Measurements from ENCODE around the gene ARHGAP27.
"Not testable (repeated sequence)": the region's sequence is repeated elsewhere in the genome, so short reads cannot be mapped to it uniquely, and the experiment has no call there.

Gene ARHGAP27

DNA sequence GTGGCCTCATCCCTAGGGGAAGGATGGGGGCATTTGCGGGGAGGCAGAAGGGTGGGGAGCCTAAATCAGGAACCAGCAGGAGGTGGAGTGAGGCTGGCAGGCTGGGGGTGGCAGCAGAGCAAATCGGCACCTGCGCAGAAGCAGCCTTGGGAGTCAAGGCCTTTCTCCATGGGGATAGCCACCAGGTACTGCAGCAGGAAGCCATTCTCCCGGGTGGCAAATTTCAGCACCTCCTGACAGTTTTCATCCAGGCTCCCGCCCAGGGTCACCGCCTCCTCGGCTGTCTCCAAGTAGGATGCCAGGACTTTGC is 20.5 kb upstream of the ARHGAP27 start:
- H3K27ac ChIP-seq (ENCODE audit: low read depth, low read length); H3K9me3 ChIP-seq (ENCODE audit: control insufficient read depth, insufficient read depth, low read depth, low read length); H3K9ac ChIP-seq (ENCODE audit: low read length); H3K27me3 ChIP-seq (ENCODE audit: control insufficient read depth, insufficient read depth, low read length); H3K4me1 ChIP-seq (ENCODE audit: control insufficient read depth, insufficient read depth, low read length); H3K36me3 ChIP-seq (ENCODE audit: control insufficient read depth, insufficient read depth, low read length); H3K4me3 ChIP-seq (ENCODE audit: low read depth, low read length): not testable (repeated sequence)

DNA sequence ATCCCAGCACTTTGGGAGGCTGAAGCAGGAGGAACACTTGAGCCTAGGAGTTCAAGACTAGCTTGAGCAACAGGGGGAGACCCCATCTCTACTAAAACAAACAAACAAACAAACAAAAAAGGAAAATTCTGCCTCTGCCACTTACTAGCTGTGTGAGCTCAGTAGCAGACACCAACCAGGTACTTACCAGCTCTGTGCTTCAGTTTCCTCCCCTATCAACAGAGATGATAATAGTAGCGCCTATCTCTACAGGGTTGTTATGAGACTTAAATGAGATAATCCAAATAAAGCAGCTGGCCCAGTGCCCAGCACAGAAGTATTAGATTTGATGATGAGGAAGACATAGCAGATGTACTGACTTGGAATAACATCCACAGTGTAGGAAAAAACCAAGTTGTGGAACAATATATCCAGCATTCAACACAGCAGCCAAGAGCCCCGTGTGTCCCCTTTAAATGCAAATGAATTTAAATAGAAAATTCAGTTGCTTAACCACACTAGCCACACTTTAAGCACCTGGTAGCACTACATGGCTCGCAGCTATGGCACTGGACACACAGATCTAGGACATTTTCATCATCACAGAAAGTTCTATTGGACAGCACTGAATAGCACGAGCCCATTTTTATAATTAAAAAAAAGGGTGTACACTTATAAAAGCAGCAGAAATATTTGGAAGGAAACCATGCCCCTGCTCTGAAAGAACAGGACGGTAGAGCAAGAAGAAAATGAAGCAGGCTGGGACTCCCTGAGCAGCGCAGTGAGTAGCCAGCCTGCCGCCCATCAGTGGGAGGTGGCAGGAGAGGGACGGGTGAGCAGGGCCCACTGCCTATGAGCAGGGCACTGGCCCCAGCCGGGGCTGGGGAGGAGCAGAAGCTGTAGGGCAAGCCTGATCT is 19.9 kb upstream of the ARHGAP27 start:
- H3K4me1 ChIP-seq (ENCODE audit: control insufficient read depth, insufficient read depth, low read length); H3K36me3 ChIP-seq (ENCODE audit: control insufficient read depth, insufficient read depth, low read length); H3K9ac ChIP-seq (ENCODE audit: low read length); H3K27ac ChIP-seq (ENCODE audit: low read depth, low read length); H3K9me3 ChIP-seq (ENCODE audit: control insufficient read depth, insufficient read depth, low read depth, low read length); H3K4me3 ChIP-seq (ENCODE audit: low read depth, low read length); H3K27me3 ChIP-seq (ENCODE audit: control insufficient read depth, insufficient read depth, low read length): not testable (repeated sequence)

GRCh38 chr17:45451660-45452059 is 19.0 kb upstream of the ARHGAP27 start:
- not testable (repeated sequence) for H3K4me1 ChIP-seq (ENCODE audit: control insufficient read depth, insufficient read depth, low read length); H3K27ac ChIP-seq (ENCODE audit: low read depth, low read length); H3K9me3 ChIP-seq (ENCODE audit: control insufficient read depth, insufficient read depth, low read depth, low read length); H3K36me3 ChIP-seq (ENCODE audit: control insufficient read depth, insufficient read depth, low read length); H3K27me3 ChIP-seq (ENCODE audit: control insufficient read depth, insufficient read depth, low read length); H3K9ac ChIP-seq (ENCODE audit: low read length); H3K4me3 ChIP-seq (ENCODE audit: low read depth, low read length)

DNA sequence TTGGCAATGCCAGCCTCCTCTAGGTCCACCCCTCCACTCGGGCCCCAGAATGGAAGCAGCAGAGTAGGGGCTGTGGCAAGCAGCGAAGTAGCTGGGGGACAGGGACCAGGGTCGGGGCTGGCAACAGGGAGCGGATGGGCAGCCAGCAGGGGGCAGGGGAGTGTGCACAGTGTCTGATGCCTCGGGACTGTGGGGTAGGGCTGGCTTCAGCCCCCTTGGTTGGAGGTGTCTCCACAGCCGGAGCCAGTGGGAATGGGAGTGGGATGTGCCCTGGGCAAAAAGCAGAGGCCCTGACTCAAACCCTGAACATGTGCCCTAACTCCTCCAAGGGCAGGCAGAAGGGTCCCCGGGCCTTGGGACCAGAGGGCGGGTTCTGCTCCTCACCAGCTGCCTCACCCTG is 18.5 kb upstream of the ARHGAP27 start:
- Histone ChIP-seq H3K9ac (ENCODE audit: low read length) (no peak overlapping the region), H3K27me3 (ENCODE audit: control insufficient read depth, insufficient read depth, low read length) (no peaks in the 10 kb centered on the region), H3K4me3 (ENCODE audit: low read depth, low read length) (no peak overlapping the region), H3K27ac (ENCODE audit: low read depth, low read length) (no peak overlapping the region), H3K9me3 (ENCODE audit: control insufficient read depth, insufficient read depth, low read depth, low read length) (no peaks in the 10 kb centered on the region), H3K36me3 (ENCODE audit: control insufficient read depth, insufficient read depth, low read length) (no peaks in the 10 kb centered on the region), H3K4me1 (ENCODE audit: control insufficient read depth, insufficient read depth, low read length) (no peaks in the 10 kb centered on the region)

- not testable (repeated sequence) for H3K4me1 ChIP-seq (ENCODE audit: control insufficient read depth, insufficient read depth, low read length); H3K27ac ChIP-seq (ENCODE audit: low read depth, low read length); H3K36me3 ChIP-seq (ENCODE audit: control insufficient read depth, insufficient read depth, low read length); H3K27me3 ChIP-seq (ENCODE audit: control insufficient read depth, insufficient read depth, low read length); H3K4me3 ChIP-seq (ENCODE audit: low read depth, low read length); H3K9me3 ChIP-seq (ENCODE audit: control insufficient read depth, insufficient read depth, low read depth, low read length); H3K9ac ChIP-seq (ENCODE audit: low read length)
Observed at GRCh38 chr17:45449708-45450329, 17.1 kb upstream of the ARHGAP27 start.

- H3K4me1 ChIP-seq (ENCODE audit: control insufficient read depth, insufficient read depth, low read length); H3K27ac ChIP-seq (ENCODE audit: low read depth, low read length): not testable (repeated sequence)
Observed at GRCh38 chr17:45449260-45449659, 16.6 kb upstream of the ARHGAP27 start.

DNA sequence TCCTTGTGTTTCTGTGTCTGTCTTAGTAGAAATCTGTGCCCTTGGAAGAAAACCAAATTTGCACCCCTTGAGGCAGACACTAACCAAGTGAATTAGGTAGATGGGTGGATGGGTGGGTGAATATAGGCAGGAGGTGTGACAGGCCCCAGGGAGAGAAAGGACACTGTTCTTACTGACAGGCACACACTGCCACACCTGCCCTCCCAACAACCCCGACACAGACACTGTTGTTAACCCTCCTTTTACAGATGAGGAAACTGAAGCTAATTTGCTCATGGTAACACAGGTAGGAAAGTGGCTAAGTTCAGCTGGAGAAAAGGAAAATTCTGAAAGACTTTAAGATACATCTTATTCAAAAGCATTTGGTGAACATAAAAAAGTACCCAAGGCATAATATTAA is 15.8 kb upstream of the ARHGAP27 start:
- H3K36me3 ChIP-seq (ENCODE audit: control insufficient read depth, insufficient read depth, low read length); H3K4me3 ChIP-seq (ENCODE audit: low read depth, low read length); H3K9me3 ChIP-seq (ENCODE audit: control insufficient read depth, insufficient read depth, low read depth, low read length); H3K27ac ChIP-seq (ENCODE audit: low read depth, low read length); H3K27me3 ChIP-seq (ENCODE audit: control insufficient read depth, insufficient read depth, low read length); H3K9ac ChIP-seq (ENCODE audit: low read length); H3K4me1 ChIP-seq (ENCODE audit: control insufficient read depth, insufficient read depth, low read length): not testable (repeated sequence)

More at GRCh38 chr17:45449260-45449659, 16.6 kb upstream of the ARHGAP27 start:
- not testable (repeated sequence) for H3K9me3 ChIP-seq (ENCODE audit: control insufficient read depth, insufficient read depth, low read depth, low read length); H3K4me3 ChIP-seq (ENCODE audit: low read depth, low read length); H3K27me3 ChIP-seq (ENCODE audit: control insufficient read depth, insufficient read depth, low read length); H3K36me3 ChIP-seq (ENCODE audit: control insufficient read depth, insufficient read depth, low read length); H3K9ac ChIP-seq (ENCODE audit: low read length)

DNA sequence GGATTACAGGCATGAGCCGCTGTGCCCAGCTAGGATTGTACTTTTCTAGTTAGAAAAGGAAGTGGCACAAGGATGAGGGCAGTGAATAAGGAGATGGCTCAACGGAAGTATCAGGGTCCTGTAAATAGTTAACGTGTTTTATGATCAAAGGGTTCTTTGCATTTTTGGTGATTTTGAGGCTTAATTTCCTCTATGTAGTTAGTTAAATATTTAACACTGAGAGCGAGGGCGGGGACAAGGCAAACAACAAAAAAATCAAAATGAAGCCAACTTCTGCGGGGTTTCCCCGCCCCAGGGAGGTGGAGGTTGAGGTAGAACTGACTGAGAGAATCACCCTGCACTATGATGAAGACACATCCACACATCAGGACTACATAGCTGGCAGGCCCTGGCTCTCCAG is 15.4 kb upstream of the ARHGAP27 start:
- H3K9me3 ChIP-seq (ENCODE audit: control insufficient read depth, insufficient read depth, low read depth, low read length); H3K36me3 ChIP-seq (ENCODE audit: control insufficient read depth, insufficient read depth, low read length); H3K4me3 ChIP-seq (ENCODE audit: low read depth, low read length); H3K4me1 ChIP-seq (ENCODE audit: control insufficient read depth, insufficient read depth, low read length); H3K9ac ChIP-seq (ENCODE audit: low read length); H3K27me3 ChIP-seq (ENCODE audit: control insufficient read depth, insufficient read depth, low read length); H3K27ac ChIP-seq (ENCODE audit: low read depth, low read length): not testable (repeated sequence)

GRCh38 chr17:45447650-45448049 is 15.0 kb upstream of the ARHGAP27 start:
- H3K9ac ChIP-seq (ENCODE audit: low read length) = not testable (repeated sequence)

DNA sequence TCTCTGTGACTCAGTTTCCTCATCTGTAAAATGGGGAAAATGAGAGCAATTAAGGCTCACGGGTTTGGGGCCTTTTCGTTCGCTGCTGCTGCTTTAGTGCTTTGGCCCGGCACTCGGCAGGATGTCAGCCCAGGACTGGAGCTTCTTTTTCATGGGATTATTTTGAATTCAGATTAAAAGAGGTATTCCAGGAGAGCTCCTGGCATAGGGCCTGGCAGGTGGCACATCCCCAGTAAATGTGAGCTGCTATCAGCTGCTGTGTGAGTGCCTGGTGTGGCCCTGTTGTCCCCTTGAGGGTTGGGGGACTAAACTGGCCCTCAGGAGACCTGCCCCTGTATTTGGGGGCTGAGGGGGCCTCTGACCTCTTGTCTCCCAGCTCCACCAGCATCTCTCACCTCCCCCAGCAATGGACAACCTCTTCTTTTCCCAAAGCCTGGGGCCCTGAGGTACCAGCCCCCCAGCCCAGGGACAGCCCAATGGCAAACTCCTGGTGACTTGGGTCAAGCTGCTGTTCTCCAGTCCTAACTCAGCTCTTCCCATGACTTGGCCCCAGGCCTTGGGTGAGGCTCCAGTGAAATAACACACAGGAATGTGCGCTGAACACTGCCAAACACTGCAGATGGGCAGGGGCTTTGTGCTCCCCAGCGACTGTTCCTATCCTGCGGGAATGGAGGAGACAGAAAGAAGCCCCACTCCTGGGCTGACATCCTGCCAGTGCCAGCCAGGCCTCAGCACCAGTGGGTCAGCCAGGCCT is 14.4 kb upstream of the ARHGAP27 start:
- not testable (repeated sequence) for H3K4me1 ChIP-seq (ENCODE audit: control insufficient read depth, insufficient read depth, low read length); H3K27me3 ChIP-seq (ENCODE audit: control insufficient read depth, insufficient read depth, low read length); H3K4me3 ChIP-seq (ENCODE audit: low read depth, low read length); H3K9me3 ChIP-seq (ENCODE audit: control insufficient read depth, insufficient read depth, low read depth, low read length); H3K9ac ChIP-seq (ENCODE audit: low read length); H3K36me3 ChIP-seq (ENCODE audit: control insufficient read depth, insufficient read depth, low read length); H3K27ac ChIP-seq (ENCODE audit: low read depth, low read length)

More at GRCh38 chr17:45447650-45448049, 15.0 kb upstream of the ARHGAP27 start:
- H3K27me3 ChIP-seq (ENCODE audit: control insufficient read depth, insufficient read depth, low read length); H3K27ac ChIP-seq (ENCODE audit: low read depth, low read length); H3K4me1 ChIP-seq (ENCODE audit: control insufficient read depth, insufficient read depth, low read length); H3K9me3 ChIP-seq (ENCODE audit: control insufficient read depth, insufficient read depth, low read depth, low read length); H3K4me3 ChIP-seq (ENCODE audit: low read depth, low read length); H3K36me3 ChIP-seq (ENCODE audit: control insufficient read depth, insufficient read depth, low read length): not testable (repeated sequence)
